ENCODE measurements around the gene LAMC2.
A peak's percentile ranks its signal among the peaks of the same experiment; 100 is the strongest.
"Not testable (repeated sequence)": the region's sequence is repeated elsewhere in the genome, so short reads cannot be mapped to it uniquely, and the experiment has no call there.

The LAMC2 gene

DNA sequence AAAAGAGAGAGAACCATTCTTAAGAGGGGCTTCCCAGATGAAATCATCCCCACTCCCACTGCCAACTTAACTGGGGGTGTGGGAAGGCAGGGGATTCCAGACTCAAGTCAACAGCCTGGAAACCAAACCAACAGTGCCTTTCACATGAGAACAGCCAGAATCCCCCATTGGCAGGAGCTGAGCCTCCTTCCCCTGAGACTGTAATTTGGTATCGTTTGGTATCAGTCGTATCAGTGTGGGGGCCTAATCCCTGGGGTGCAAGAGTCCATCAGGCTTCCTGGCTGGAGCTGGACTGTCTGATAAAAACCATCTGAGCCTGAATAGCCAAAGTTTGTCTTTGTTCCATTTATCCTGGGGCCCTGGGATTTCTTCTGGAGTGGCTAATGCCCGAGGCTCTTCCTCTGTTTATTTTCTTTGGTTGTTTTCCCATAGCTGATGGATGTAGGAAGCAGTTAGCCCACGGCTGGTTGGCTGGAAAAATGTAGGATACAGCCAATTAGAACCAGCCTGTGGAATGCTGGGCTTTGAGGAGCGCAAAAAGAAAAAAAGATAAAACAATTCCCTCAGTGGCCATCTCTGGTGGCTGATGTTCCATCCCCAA is 84.6 kb downstream of the LAMC2 start:
- DNase-seq: no peak

DNA sequence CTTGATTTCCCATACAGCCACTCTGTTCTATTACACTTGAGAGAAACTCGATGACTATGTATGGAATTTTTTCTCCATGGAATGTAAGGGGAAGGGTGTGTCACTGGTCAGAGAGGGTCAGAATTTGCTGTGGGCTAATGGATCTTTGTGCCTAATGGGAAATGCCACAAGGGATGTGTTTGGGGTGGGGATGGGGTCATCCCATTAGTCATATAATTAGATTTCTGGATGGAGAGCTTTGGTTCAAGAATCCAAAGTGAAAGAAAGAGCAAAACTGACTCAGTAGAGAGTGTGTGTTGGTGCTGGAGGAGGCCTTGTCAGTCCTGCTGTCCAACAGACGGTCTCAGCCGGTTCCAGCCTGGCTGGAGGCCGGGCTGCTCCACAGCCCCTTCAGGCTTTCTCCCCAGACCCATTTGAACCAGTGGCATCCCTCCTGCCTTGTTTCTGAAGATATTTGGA is 86.4 kb downstream of the LAMC2 start:
- DNase-seq: no peak

DNA sequence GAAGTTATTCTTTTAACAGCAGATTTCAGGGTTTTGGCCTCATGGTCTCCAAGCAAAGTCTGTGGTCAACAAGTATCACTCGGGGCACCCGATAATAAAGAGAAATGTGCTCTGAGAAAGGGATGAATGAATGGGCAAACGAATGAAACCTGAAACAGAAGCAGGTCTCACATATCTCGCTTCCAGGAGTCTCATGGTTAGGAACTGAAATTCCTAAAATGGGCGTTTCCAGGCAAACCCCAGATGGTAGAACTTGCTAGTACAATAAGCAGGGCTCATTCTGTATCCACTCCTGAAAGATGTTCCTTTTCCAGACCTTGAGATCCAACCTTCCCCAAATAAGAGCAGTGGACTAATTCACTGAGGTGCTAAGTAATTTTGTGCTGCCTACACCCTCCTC is 87.2 kb downstream of the LAMC2 start:
- DNase-seq: no peak

DNA sequence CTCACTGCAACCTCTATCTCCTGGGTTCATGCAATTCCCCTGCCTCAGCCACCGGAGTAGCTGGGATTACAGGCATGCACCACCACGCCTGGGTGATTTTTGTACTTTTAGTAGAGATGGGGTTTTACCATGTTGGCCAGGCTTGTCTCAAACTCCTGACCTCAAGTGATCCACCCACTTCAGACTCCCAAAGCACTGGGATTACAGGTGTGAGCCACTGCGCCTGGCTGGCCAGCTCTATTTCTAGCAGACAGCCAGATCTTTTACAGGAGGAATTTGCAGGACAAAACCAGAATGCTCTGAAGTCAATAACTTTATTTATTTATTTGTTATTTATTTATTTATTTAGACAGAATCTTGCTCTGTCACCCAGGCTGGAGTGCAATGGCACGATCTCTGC is 87.9 kb downstream of the LAMC2 start:
- not testable (repeated sequence) for DNase-seq

DNA sequence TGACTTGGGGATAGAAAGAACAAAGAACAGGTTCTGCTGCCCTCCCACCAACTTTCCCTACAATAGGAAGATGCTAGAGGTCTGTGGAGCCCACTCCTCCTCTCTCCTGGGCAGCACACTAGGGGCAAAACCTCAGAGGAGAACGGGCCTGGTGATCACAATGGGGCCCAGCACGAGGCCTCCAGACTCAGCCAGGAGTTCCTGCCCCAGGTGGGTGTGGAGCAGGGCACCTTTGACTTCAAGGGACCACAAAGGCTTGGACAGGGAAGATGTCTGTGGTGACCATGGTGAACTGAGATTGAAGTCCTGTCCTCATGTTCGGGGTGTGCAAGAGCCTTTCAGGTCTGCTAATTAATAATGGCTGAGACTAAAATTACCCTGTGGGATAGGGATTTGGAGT is 88.8 kb downstream of the LAMC2 start:
- DNase-seq: no peak

DNA sequence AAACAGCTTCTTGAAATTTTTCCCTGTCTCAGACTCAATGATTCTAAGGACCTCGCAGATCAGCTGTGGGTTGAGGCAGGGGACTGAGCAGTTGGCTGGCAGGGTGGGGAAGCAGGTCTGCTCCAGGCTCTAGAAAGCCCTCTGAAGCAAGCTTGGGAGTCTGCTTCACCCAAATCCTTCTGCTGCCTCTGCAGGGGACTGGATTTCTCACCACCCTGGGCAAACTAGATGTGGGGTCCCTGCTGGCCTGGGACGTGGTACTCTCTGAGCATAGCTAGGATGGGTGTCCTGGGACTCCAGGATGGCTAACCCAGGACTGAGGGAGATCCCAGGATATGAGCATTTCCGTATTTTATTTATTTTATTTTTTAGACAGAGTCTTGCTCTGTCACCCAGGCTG is 89.3 kb downstream of the LAMC2 start:
- DNase-seq: no peak

DNA sequence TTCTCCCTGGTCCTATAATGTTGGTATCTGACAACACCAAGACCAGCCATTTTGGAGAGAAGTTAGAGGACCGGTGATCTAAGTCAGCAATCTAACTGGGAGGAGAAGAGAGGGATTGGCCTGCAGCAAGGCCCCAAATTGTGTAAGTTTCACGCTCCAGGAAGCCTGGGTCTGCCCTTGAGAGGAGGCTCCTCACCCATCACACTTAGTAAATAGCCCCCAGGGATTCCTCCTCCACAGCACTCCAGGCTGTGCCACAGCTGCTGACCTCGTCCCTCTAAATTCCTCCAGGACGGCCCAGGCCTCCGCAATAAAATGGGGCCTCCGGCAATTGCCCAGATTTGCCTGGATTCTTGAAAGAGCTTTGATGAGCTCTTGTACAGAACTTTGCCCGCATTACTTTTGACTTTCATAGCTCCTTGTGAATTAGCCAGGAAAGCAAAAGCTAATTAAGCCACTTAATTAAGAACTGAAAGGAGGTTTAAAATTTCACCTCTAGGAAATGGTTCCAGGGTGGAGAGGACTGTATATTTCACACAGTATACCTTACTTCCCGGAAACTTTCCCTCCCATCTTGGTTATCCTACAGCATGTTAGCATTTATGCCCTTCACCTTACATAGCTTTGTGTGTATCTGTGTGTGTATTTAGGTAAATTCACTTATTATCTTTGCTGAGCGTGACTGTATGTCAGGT is 90.5 kb downstream of the LAMC2 start:
- no peak for DNase-seq

DNA sequence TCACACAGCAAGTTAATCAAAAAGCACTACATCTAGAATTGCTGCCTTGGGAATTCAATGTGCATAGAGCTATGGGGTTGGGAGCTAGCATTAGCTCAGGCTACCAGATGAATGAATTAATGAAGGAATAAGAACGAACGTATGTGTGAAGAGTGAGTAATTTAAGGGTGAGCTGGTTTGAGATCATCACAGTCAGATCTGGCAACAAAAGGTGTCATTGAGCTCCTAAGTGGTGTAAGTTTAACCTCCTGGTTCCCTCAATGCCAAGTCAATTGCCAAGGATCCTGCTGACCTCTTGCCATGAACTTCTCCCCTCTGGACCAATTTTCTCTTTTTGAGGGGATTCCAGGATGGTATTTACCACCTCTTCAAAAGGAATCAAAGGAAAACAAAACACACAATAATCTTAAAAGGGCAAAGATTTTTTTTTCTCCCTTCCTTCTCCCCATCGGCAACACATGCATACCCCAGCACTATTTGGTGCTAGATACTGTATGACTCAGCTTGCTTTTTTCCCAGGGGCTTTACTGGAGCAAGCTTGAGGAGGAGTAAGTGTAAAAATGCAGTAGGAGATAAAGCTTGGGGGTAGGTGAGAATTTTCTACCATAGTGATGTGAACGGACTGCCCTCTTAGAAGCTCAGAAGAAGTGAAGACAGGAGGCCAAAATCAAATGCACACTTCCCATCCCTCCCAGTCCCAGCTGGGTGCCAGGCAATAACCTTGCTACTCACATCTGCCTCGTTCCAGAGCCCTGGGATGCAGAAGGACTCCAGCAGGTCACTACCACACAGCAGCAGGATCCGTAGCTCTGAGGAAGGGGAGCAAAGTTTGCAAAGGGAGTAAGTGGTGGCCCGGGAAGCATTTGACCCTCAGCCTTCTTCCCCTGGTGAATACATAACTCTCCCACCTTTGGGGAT is 92.0 kb downstream of the LAMC2 start:
- no peak for DNase-seq

DNA sequence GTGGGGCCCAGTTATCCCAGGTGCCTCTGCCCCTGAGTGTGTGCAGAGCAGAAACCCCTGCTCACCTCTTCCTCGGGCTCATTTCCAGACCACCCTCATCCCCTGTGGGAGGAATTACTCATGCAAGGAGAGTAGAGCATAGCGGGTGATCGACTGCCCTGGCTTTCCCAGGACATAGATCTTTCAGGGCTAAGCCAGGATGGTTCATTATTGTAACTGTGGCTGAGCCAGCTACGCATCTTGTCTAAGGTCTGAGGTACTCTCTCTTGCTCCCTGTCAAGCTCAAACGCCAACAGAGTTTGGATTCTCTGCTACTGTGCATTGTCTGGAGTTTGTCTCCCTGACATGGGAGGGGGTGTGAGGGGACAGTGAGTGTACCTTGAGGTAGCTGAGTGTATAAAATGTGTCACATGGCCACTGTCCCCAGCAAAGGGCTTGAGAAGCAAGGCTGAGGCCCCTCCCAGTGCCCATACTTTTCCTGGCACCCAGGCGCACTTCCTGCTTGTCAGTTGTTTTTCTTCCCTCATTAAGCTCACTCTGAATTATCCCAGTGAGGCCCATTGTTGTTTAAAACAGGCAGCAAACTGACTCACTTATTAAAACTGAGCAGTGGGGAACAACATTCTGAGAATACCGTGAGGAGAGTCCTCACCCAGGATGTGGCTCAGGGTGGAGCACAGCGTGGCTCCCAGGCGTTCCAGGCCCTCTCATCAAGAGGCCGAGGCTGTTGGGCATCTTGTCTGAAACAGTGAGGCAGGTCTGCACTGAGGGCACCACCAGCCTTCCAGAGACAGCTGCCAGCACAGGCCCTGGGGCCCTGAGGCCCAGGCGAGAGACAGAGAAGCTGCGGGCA is 92.9 kb downstream of the LAMC2 start:
- DNase-seq: no peak

DNA sequence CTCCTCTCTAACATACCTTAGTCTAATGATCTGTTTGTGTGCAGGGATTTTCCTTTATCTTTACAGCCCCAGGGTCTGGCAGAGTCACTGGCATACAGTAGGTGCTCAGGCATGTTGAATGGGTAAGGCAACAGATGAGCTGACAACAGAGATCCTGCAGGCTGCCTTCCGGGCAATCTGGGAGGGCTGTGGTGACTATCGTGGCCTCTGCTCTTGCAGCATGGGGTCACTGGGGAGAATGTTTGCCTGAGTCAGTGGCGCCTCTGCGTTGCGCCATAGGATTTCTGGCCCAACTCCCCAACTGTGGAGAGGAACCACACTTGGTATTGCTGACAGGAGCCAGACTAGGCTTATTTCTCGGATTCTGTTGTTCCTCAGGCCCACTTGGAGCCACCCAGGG is 93.8 kb downstream of the LAMC2 start:
- DNase-seq: no peak

DNA sequence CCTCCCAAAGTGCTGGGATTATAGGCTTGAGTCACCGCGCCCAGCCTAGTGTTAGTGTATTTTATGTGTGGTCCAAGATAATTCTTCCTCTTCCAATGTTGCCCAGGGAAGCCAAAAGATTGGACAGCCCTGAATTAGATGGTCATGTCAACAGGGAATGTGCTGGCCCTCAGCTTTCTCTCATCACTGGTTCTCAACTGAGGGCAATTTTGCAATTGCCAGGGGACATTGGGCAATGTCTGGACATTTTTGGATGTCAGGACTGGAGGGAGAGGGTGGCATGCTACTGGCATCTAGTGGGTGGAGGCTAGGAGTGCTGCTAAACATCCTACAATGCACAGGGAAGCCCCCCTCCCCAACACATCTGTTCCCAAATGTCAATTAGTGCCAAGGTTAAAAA is 95.0 kb downstream of the LAMC2 start:
- no peak for DNase-seq

DNA sequence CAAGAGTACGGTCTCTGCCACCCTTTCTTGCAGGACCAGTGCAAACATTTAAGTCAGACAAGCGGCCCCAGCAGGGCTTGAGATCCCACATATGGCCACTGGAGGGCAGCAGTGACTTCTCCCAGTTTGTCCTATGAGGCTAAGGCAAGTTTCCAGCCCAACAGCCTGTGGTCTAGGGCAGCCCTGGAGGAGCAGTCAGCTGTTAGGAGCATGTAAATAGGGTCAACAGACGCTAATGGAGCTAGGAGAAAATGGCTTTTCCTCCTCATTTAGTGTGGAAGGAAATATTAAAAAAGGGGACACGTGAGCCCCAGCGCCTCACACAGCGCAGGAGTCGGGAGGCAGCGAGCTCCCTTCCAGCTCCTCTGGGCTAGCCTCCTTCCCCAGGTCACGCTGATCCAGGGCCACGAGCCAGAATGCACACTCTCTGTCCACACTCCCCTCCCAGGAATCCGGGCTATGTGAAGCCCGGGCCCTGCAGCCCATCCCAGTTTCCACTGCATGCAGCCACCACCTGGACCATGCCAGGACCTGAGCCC is 95.6 kb downstream of the LAMC2 start:
- peak; percentile 71 for DNase-seq

DNA sequence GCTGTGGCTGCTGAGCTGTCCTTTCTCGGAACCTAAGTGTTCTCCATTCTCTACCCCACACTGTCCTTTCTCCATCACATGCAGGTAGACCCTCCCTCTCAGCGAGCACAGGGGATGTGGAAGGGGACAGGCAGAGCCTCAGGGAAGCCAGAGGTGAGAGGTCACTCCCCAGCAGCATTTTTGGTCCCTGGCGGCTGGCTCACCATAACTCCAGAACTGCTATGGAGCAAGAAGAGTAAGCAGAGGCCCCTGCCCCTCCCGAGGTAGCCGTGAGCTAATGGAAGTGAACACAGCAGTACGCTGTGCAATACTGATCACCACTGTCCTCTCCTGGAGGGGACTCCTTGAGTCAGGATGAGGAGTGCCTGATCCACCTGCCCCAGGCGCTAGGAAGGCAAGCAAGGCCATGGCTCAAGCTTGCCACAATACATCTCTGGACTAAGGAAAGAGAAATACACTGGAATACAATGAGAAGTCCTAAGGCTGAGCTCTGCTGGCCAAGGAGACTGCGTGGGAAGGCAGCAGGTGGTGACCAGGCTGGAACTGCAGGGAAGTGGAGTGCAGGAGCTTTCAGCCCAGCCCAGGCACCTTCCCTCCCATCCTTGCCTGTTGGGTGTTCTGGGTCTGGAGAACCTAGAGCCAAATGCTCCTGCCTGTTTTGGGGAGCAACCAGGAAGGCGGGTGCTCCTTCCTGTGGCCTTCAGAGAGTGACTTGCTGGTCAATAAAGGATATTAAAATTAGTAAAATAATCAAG is 96.2 kb downstream of the LAMC2 start:
- DNase-seq: no peak

DNA sequence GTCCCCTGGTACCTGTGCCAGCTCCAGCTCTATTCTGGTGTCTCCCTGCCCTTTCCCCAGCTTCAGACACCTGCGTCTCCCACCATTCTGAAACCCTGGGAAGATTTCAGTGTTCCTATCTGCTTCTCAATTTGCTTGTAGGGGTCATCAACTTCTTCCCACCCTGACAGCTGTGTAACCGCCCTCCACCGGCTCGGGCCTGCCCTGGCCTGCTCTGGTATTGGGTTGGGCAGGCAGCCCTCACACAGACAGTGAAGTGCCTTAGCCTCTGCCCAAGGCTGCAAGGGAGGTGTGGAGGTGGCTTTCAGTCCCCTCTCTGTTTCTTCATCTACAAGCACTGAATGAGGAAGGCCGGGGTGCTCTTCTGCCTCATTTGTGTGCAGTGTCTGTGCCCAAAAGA is 97.2 kb downstream of the LAMC2 start:
- no peak for DNase-seq

DNA sequence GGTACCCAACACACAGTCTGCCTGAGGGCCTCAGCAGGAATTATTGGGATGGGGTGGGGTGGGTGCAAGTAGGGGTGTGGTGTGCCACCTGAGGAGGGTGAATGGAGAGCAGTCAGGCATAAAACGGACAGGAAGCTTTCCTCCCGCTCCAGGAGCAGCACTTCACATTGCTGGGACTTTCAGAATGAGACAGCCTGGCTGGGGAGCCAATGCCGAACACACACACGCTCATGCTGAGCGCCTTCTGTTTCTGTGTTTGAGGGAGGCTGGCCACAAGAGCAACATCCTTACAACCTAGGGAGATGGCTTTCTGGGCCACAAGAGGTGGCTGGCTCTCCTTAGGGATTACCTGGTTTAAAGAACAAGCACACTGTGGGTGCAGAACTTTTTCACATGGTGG is 98.0 kb downstream of the LAMC2 start:
- DNase-seq: no peak

DNA sequence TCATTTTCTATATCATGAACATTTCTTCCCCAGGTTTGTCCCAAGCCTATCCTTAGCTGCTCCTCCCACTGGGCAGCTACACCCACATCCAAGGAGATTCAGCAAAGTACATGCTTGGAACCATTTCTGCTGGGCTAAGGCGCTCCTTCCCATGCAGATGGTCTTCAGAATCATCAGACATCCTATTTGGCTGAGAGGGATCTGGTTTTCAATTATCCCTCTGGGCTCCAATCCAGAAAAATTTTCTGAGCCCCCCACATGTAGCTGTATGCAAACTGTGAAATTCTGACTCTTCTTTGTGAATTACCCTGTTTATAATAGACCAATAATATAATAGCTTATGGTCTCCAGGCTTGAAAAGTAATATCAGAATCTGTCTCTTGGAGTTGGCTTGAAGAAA is 99.2 kb downstream of the LAMC2 start:
- no peak for DNase-seq

DNA sequence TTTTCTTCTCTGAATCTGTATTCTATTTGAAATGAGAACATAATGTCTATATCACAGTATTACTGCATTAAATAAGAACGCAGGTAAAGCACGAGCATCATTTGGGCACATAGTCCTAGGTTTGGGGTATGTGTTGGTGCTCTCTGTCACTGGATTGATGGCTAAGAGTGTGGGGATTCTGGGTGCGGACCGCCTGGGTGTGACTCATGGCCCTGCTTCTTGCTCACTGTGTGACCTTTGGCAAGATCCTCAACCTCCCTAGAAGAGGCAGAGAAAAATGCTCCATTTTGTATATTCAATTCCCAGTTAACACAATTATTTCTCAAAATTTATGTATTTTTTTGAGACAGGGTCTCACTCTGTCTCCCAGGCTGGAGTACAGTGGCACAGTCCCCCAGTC is 99.7 kb downstream of the LAMC2 start:
- no peak for DNase-seq

DNA sequence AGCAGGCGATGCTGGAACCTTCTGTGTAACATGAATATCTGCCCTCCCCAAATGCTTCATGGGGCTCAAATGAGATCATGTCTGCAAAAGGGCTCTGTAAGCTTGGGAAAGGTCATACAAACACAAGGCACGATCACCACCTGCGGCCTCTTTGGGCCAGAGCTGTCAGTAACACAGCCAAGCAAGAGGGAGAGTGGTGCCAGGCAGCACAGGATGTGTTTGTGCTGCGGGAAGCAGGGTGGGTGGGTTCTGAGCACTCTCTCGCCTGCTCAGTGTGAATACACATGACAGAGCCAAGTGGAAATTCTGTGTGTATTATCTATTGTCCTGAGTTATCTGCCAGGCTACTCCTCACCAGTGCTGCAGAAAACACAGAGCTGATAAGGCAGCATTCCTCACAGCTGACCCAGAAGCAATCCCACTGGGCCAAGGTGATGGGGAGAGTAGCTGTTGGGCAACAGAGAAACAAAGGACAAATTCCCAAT is 101.2 kb downstream of the LAMC2 start:
- no peak for DNase-seq

DNA sequence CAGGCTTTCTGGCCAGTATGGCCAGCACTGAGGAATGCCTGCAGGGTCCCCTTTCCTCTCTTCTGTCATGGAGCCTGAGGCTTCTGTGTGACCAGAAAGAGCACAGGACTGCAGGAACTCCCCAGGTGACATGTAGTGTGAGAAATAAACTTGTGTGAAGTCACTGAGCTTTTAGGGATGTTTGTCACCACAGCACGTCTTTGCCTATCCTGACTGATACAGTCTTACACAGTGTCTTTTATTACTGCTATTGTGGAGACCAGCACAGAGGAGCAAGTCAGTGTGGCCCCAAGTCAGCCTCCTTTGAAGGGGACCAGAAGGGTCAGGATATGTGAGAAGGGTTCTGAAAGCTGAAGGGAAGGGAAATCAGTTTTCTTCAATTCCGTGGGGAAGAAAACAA is 102.5 kb downstream of the LAMC2 start:
- DNase-seq: no peak

DNA sequence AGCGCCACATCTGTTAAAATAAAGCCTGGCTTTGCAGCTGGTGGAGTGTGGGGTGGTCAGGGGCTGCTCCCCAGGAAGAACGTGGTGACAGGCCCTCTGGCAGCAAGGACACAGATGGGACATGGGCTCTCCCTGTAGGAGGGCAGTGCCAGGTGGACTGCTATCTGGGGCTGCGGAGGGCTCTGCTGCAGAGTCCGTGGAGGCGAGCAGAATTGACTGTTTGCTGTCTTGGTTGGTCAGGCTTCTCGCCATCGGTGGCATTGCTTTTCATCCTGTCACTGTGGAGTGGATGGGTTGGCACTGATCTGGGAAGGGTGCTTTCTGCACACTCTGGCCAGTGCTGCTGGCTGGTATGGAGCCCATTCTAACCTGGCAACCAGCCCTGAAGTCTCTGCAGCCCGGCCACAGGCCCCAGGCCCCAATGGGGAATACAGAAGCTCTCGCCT is 103.0 kb downstream of the LAMC2 start:
- DNase-seq: no peak

DNA sequence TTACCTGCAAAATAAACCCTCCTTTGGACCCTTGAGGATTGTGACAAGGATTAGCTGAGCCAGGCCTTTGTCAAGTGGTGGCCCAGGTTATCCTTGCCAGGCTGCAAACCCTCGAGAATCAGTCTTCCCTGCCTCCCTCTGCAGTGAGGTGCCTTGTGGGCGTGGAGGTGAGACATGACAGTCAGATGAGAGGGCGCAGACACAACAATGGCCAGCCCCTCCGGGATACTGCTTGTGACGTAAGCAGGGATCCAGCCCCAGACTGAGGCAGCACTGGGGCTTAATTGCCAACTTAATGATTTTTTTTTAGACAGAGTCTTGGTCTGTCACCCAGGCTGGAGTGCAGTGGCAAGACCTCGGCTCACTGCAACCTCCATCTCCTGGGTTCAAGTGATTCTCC is 104.6 kb downstream of the LAMC2 start:
- no peak for DNase-seq
